GM23338 (cell line): ENCODE results near the gene PPP2R5E. TPM values are rescaled to one million over a fixed set of nuclear protein-coding genes. Genes with fewer than 3 reads are reported as not detected.
"Not testable (repeated sequence)": the region's sequence is repeated elsewhere in the genome, so short reads cannot be mapped to it uniquely, and the experiment has no call there.

Experiments used
- ATAC-seq: fragments of 200-7000 bp; cut with Tn5 transposase; 3 replicates; pipeline ENCODE4 v1.9.1; 2020
- DNase-seq: peaks from one replicate; pipeline ENCODE4 v3.0.0-alpha.2; 2015; ENCODE audit warnings: low spot score
- H2AFZ ChIP-seq: fragments of 200-600 bp; sonication (generic); 2 replicates; pipeline ENCODE4 v1.8.0; 2016; ENCODE audit warnings: antibody characterized with exemption, mild to moderate bottlenecking, moderate library complexity
- H3F3A ChIP-seq: fragments of 200-600 bp; sonication (generic); replicated peaks from 2 replicates; pipeline ENCODE4 v1.8.0; 2017; ENCODE audit warnings: antibody characterized with exemption, mixed run types, low read depth
- H3K27ac ChIP-seq: fragments of 200-600 bp; sonication (generic); 2 replicates; pipeline ENCODE4 v1.6.1; 2016; ENCODE audit warnings: low read depth
- H3K27me3 ChIP-seq: fragments of 200-600 bp; sonication (generic); 2 replicates; pipeline ENCODE4 v1.8.0; 2016; ENCODE audit warnings: mild to moderate bottlenecking, mixed run types, moderate library complexity; ENCODE audit not compliant: insufficient read depth
- H3K36me3 ChIP-seq: fragments of 200-600 bp; sonication (generic); 2 replicates; pipeline ENCODE4 v1.8.0; 2016; ENCODE audit warnings: mild to moderate bottlenecking; ENCODE audit not compliant: insufficient read depth
- H3K4me1 ChIP-seq: fragments of 200-600 bp; sonication (generic); 2 replicates; pipeline ENCODE4 v1.8.0; 2016; ENCODE audit warnings: mild to moderate bottlenecking, moderate library complexity; ENCODE audit not compliant: insufficient read depth
- H3K4me2 ChIP-seq: fragments of 200-600 bp; sonication (generic); 2 replicates; pipeline ENCODE4 v1.7.1; 2017; ENCODE audit warnings: mixed run types
- H3K4me3 ChIP-seq: fragments of 200-600 bp; sonication (generic); 2 replicates; pipeline ENCODE4 v1.6.1; 2016; ENCODE audit warnings: mixed run types
- H3K79me2 ChIP-seq: fragments of 200-600 bp; sonication (generic); replicated peaks from 2 replicates; pipeline ENCODE4 v1.8.0; 2017; ENCODE audit warnings: mild to moderate bottlenecking; ENCODE audit not compliant: insufficient read depth
- H3K9me2 ChIP-seq: fragments of 200-600 bp; sonication (generic); 2 replicates; pipeline ENCODE4 v1.8.0; 2017; ENCODE audit not compliant: insufficient read depth
- H4K20me1 ChIP-seq: fragments of 200-600 bp; sonication (generic); replicated peaks from 2 replicates; pipeline ENCODE4 v1.8.0; 2017; ENCODE audit warnings: mild to moderate bottlenecking; ENCODE audit not compliant: insufficient read depth
- H3K27ac Mint-ChIP-seq: 2 replicates; pipeline ENCODE4 v1.8.0; 2020; ENCODE audit warnings: inconsistent platforms, mild to moderate bottlenecking, moderate library complexity, mixed read lengths
- H3K27me3 Mint-ChIP-seq: 3 replicates; pipeline ENCODE4 v1.8.0; 2022; ENCODE audit warnings: low read depth, mild to moderate bottlenecking, moderate library complexity, mixed read lengths, inconsistent platforms; ENCODE audit not compliant: insufficient read depth, poor library complexity
- H3K36me3 Mint-ChIP-seq: 3 replicates; pipeline ENCODE4 v1.8.0; 2021; ENCODE audit warnings: low read depth, mild to moderate bottlenecking, inconsistent platforms, moderate library complexity, mixed read lengths
- H3K4me1 Mint-ChIP-seq: 3 replicates; pipeline ENCODE4 v1.8.0; 2020; ENCODE audit warnings: mild to moderate bottlenecking, inconsistent platforms, mixed read lengths
- H3K4me3 Mint-ChIP-seq: 3 replicates; pipeline ENCODE4 v1.8.0; 2021; ENCODE audit warnings: moderate library complexity, mild to moderate bottlenecking, inconsistent platforms, mixed read lengths
- H3K9me3 Mint-ChIP-seq: 3 replicates; pipeline ENCODE4 v1.8.0; 2020; ENCODE audit warnings: moderate library complexity, mild to moderate bottlenecking, inconsistent platforms, mixed read lengths
- CTCF ChIP-seq, 2 experiments: fragments of 200-600 bp in 1 of 2; sonication (generic) in 1 of 2; conservative IDR thresholded peaks; 2 replicates each; pipeline versions ENCODE4 v1.5.1 to v1.6.1; 2016 to 2017; ENCODE audit warnings: antibody characterized with exemption in 2 of 2, low read depth in 2 of 2, mild to moderate bottlenecking in 2 of 2, moderate library complexity in 1 of 2
- EZH2 ChIP-seq: fragments of 200-600 bp; sonication (generic); IDR thresholded peaks from one replicate; pipeline ENCODE4 v1.8.0; 2017; ENCODE audit warnings: antibody characterized with exemption, mild to moderate bottlenecking, low read depth; ENCODE audit not compliant: unreplicated experiment
- EZH2phosphoT487 ChIP-seq: fragments of 200-600 bp; sonication (generic); IDR thresholded peaks from one replicate; pipeline ENCODE4 v1.8.1; 2018; ENCODE audit warnings: antibody characterized with exemption; ENCODE audit not compliant: unreplicated experiment
- REST ChIP-seq: IDR thresholded peaks from one replicate; pipeline ENCODE4 v1.6.1; 2018; ENCODE audit warnings: antibody characterized with exemption; ENCODE audit not compliant: unreplicated experiment
- ZNF331 ChIP-seq: fragments of 250-450 bp; sonication (Bioruptor Pico); IDR thresholded peaks from 2 replicates; pipeline ENCODE4 v1.5.0; 2020; ENCODE audit warnings: low read depth, mild to moderate bottlenecking, moderate library complexity
- polyA plus RNA-seq: library from polyadenylated mRNA; unstranded; fragments of >200 nt; fragmentation: Nextera tagmentation; extraction: Ambion mirVana; gene quantifications from 2 replicates; pipeline ENCODE4 v1.2.1, GENCODE V29; 2016
- total RNA-seq: library from RNA; depleted of rRNA; stranded (reverse); fragments of >200 nt; shearing (Covaris generic); gene quantifications from 2 replicates; pipeline ENCODE4 v1.2.3, GENCODE V29; 2014

The PPP2R5E gene
- total and polyA plus RNA-seq, 2 experiments from 2014 or later, result 40.9 to 45.5 TPM

- TF ChIP-seq ZNF331 (CRISPR knock-in tag), result no peak
- TF ChIP-seq CTCF (conservative IDR thresholded peaks at IDR 0.05; ENCODE audit: low read depth in 2 of 2), result no peak
- no peak for TF ChIP-seq EZH2phosphoT487
- no peak for TF ChIP-seq REST
Measured at GRCh38 chr14:63523735-63524426, 19.3 kb downstream of the PPP2R5E start (continued).

- peaks cover 21% of the 10 kb centered on the region; the same call in 2 of the 3 replicates for H3K9me3 Mint-ChIP-seq
- not testable (repeated sequence) for H3K36me3 ChIP-seq, H3K4me1 ChIP-seq, H3K9me2 ChIP-seq, ATAC-seq, H3K27me3 Mint-ChIP-seq, H3F3A ChIP-seq, H3K4me3 Mint-ChIP-seq, H3K4me1 Mint-ChIP-seq, DNase-seq, H3K27me3 ChIP-seq, H3K4me2 ChIP-seq, H2AFZ ChIP-seq, H3K27ac ChIP-seq, H3K4me3 ChIP-seq, H3K27ac Mint-ChIP-seq
- H4K20me1 ChIP-seq, result peaks cover 16% of the 10 kb centered on the region
- peaks cover 56% of the 10 kb centered on the region for H3K36me3 Mint-ChIP-seq
- H3K79me2 ChIP-seq, result peaks cover 80% of the 10 kb centered on the region
Measured at GRCh38 chr14:63522511-63522910, 20.7 kb downstream of the PPP2R5E start.

GRCh38 chr14:63517354-63517753 is 25.8 kb downstream of the PPP2R5E start:
- peaks cover 18% of the 10 kb centered on the region for H3K4me1 Mint-ChIP-seq
- H3K9me2 ChIP-seq, result no peaks in the 10 kb centered on the region
- peaks cover 13% of the 10 kb centered on the region; the same call in 2 of the 3 replicates for H3K9me3 Mint-ChIP-seq
- ATAC-seq (no peak), DNase-seq (no peak)
- H3K79me2 ChIP-seq, result peaks cover 91% of the 10 kb centered on the region
- H3K27ac ChIP-seq, result no peak overlapping the region
- H3K4me3 ChIP-seq, result no peak overlapping the region
- H2AFZ ChIP-seq, result no peak overlapping the region
- no peaks in the 10 kb centered on the region for H3F3A ChIP-seq
- H3K4me1 ChIP-seq, result peaks cover 23% of the 10 kb centered on the region
- no peak overlapping the region for H3K4me2 ChIP-seq
- TF ChIP-seq EZH2 (no peak), ZNF331 (CRISPR knock-in tag) (no peak)
- no peak overlapping the region for H3K27ac Mint-ChIP-seq
- peaks cover 2% of the 10 kb centered on the region for H3K27me3 Mint-ChIP-seq
- H3K36me3 ChIP-seq, result peaks cover 5% of the 10 kb centered on the region; the same call in 1 of the 2 replicates
- peaks cover 20% of the 10 kb centered on the region for H3K36me3 Mint-ChIP-seq
- H3K4me3 Mint-ChIP-seq, result no peak overlapping the region
- no peaks in the 10 kb centered on the region for H3K27me3 ChIP-seq
- peaks cover 35% of the 10 kb centered on the region for H4K20me1 ChIP-seq
